Mucosa of stomach (tissue), 1 donor: ENCODE data around the gene TUBGCP6.

Experiments used
- H3K27me3 ChIP-seq: one replicate; pipeline ENCODE4 v1.7.0; 2013; ENCODE audit warnings: mild to moderate bottlenecking, low read length; ENCODE audit not compliant: control insufficient read depth, insufficient read depth
- H3K36me3 ChIP-seq: one replicate; pipeline ENCODE4 v1.7.0; 2013; ENCODE audit warnings: low read length; ENCODE audit not compliant: control insufficient read depth, insufficient read depth
- H3K4me1 ChIP-seq: one replicate; pipeline ENCODE4 v1.7.0; 2013; ENCODE audit warnings: mild to moderate bottlenecking, low read length; ENCODE audit not compliant: control insufficient read depth, insufficient read depth
- H3K4me3 ChIP-seq: one replicate; pipeline ENCODE4 v1.7.0; 2013; ENCODE audit warnings: low read length
- H3K9ac ChIP-seq: one replicate; pipeline ENCODE4 v1.7.0; 2013; ENCODE audit warnings: mild to moderate bottlenecking, low read length, moderate library complexity
- H3K9me3 ChIP-seq: one replicate; pipeline ENCODE4 v1.7.0; 2013; ENCODE audit warnings: mild to moderate bottlenecking, low read length, moderate library complexity; ENCODE audit not compliant: control insufficient read depth
- donor health status: Pancreatic carcinoma.

The TUBGCP6 gene

GRCh38 chr22:50258361-50259292 is 13.8 kb upstream of the TUBGCP6 start:
- H3K4me3 ChIP-seq: no peak overlapping the region
- peaks cover 35% of the 10 kb centered on the region for H3K27me3 ChIP-seq
- H3K36me3 ChIP-seq: no peaks in the 10 kb centered on the region
- H3K9me3 ChIP-seq: no peaks in the 10 kb centered on the region
- no peak overlapping the region for H3K9ac ChIP-seq
- H3K4me1 ChIP-seq: peaks cover 16% of the 10 kb centered on the region

GRCh38 chr22:50257451-50258360 is 12.9 kb upstream of the TUBGCP6 start:
- Histone ChIP-seq H3K9ac (no peak overlapping the region), H3K9me3 (no peaks in the 10 kb centered on the region), H3K36me3 (no peaks in the 10 kb centered on the region), H3K4me1 (peaks cover 13% of the 10 kb centered on the region), H3K4me3 (no peak overlapping the region), H3K27me3 (peaks cover 30% of the 10 kb centered on the region)

GRCh38 chr22:50257041-50257440 is 12.2 kb upstream of the TUBGCP6 start:
- Histone ChIP-seq H3K9me3 (no peaks in the 10 kb centered on the region), H3K36me3 (no peaks in the 10 kb centered on the region), H3K9ac (no peak overlapping the region), H3K4me1 (peaks cover 8% of the 10 kb centered on the region), H3K4me3 (no peak overlapping the region), H3K27me3 (peaks cover 23% of the 10 kb centered on the region)

- peaks cover 22% of the 10 kb centered on the region for H3K27me3 ChIP-seq
- H3K36me3 ChIP-seq: no peaks in the 10 kb centered on the region
- H3K4me3 ChIP-seq: no peak overlapping the region
- peaks cover 13% of the 10 kb centered on the region for H3K4me1 ChIP-seq
- H3K9ac ChIP-seq: no peak overlapping the region
- no peaks in the 10 kb centered on the region for H3K9me3 ChIP-seq
These were observed 11.5 kb upstream of the TUBGCP6 start for GRCh38 chr22:50256258-50256862.

GRCh38 chr22:50255607-50256006 is 10.8 kb upstream of the TUBGCP6 start:
- H3K9ac ChIP-seq: no peak overlapping the region
- no peaks in the 10 kb centered on the region for H3K36me3 ChIP-seq
- H3K27me3 ChIP-seq: peaks cover 19% of the 10 kb centered on the region
- H3K4me1 ChIP-seq: peaks cover 16% of the 10 kb centered on the region
- no peak overlapping the region for H3K4me3 ChIP-seq
- H3K9me3 ChIP-seq: no peaks in the 10 kb centered on the region

GRCh38 chr22:50255099-50255498 is 10.3 kb upstream of the TUBGCP6 start:
- Histone ChIP-seq H3K36me3 (no peaks in the 10 kb centered on the region), H3K9ac (no peak overlapping the region), H3K9me3 (no peaks in the 10 kb centered on the region), H3K27me3 (peaks cover 14% of the 10 kb centered on the region), H3K4me3 (no peak overlapping the region), H3K4me1 (peaks cover 21% of the 10 kb centered on the region)

- H3K4me1 ChIP-seq: peaks cover 26% of the 10 kb centered on the region
- H3K27me3 ChIP-seq: peaks cover 7% of the 10 kb centered on the region
- no peak overlapping the region for H3K9ac ChIP-seq
- H3K9me3 ChIP-seq: no peaks in the 10 kb centered on the region
- H3K36me3 ChIP-seq: no peaks in the 10 kb centered on the region
- H3K4me3 ChIP-seq: no peak overlapping the region
These were observed 9.1 kb upstream of the TUBGCP6 start for GRCh38 chr22:50253941-50254340.

- no peak overlapping the region for H3K9ac ChIP-seq
- no peaks in the 10 kb centered on the region for H3K36me3 ChIP-seq
- H3K4me3 ChIP-seq: no peak overlapping the region
- no peaks in the 10 kb centered on the region for H3K9me3 ChIP-seq
- H3K4me1 ChIP-seq: peaks cover 26% of the 10 kb centered on the region
- peaks cover under 1% of the 10 kb centered on the region for H3K27me3 ChIP-seq
These were observed 8.5 kb upstream of the TUBGCP6 start for GRCh38 chr22:50253046-50253915.

GRCh38 chr22:50252082-50253045 is 7.5 kb upstream of the TUBGCP6 start:
- Histone ChIP-seq H3K27me3 (no peaks in the 10 kb centered on the region), H3K4me3 (no peak overlapping the region), H3K9ac (no peak overlapping the region), H3K9me3 (no peaks in the 10 kb centered on the region), H3K4me1 (peaks cover 35% of the 10 kb centered on the region), H3K36me3 (no peaks in the 10 kb centered on the region)

- peak overlapping the region; percentile 15 for H3K9ac ChIP-seq
- H3K4me1 ChIP-seq: peaks cover 38% of the 10 kb centered on the region
- H3K9me3 ChIP-seq: no peaks in the 10 kb centered on the region
- H3K36me3 ChIP-seq: peaks cover 1% of the 10 kb centered on the region
- peak overlapping the region; percentile 19 for H3K4me3 ChIP-seq
- H3K27me3 ChIP-seq: no peaks in the 10 kb centered on the region
These were observed 6.8 kb upstream of the TUBGCP6 start for GRCh38 chr22:50251477-50252081.
